ENCODE data around the gene TEAD1.
"Not testable (repeated sequence)": the region's sequence is repeated elsewhere in the genome, so short reads cannot be mapped to it uniquely, and the experiment has no call there.

Gene TEAD1

DNA sequence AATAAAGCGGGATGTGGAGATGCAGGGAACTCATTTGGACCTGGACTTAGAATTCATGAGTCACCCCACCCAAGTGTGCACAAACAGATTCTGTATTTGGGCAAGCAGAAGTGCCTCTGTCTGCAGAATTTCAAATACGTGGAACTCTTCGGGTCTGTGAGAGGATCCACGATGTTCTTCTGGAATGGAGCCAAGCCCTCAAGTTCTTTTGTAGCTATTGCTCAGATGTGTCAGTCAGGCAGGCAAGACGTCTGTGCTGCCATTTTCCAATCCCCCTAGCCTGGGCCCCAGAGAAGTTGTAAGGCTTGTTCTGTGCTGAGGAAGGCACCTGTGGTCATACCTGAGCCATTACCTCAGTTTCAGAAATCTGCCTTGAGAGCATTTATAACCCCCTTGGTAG is 202.1 kb downstream of the TEAD1 start:
- DNase-seq, result no peak

- no peak for DNase-seq
Observed at GRCh38 chr11:12876988-12877387, 202.8 kb downstream of the TEAD1 start.

DNA sequence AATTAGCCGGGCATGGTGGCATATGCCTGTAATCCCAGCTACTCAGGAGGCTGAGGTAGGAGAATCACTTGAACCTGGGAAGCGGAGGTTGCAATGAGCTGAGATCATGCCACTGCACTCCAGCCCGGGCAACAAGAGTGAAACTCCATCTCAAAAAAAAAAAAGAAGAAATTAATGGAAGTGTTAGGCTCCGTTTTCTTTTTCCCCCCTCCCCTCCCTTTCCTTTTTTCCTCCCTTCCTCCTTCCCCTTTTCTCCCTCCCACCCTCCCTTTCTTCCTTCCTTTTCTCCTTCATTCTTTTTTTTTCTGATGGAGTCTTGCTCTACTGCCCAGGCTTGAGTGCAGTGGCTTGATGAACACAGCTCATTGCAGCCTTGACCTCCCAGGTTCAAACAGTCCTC is 203.3 kb downstream of the TEAD1 start:
- not testable (repeated sequence) for DNase-seq

GRCh38 chr11:12880327-12880726 is 206.1 kb downstream of the TEAD1 start:
- no peak for DNase-seq

- DNase-seq, result no peak
Observed at GRCh38 chr11:12882670-12883069, 208.4 kb downstream of the TEAD1 start.

DNA sequence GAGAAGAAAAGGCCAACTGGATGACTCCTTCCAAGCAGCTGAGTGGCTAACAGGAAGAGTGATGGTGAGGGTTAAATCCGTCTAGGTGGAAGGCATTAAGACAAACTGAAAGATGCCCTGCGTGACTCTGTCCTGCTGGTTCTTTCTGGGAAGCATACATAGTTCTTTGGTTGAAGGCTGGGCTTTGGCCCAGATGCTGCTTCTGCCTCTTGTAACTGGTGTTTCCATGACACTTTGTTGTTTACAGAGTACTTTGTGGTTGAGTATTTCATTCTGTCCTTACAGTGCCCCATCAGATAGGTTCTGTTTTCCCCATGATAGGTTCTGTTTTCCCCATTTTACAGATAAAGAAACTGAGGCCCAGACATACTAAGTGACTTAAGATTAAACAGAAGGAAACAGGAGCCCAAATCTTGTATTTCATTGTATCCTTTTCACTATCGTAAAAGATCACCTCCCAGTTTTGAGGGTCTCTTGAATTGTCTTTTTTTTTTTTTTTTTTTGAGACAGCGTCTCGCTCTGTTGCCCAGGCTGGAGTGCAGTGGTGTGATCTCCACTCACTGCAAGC is 210.6 kb downstream of the TEAD1 start:
- DNase-seq, result no peak

GRCh38 chr11:12885717-12886239 is 211.6 kb downstream of the TEAD1 start:
- no peak for DNase-seq

GRCh38 chr11:12886508-12886907 is 212.3 kb downstream of the TEAD1 start:
- no peak for DNase-seq

- peak; percentile 66 to 72 for DNase-seq
Observed at GRCh38 chr11:12888525-12889158, 214.4 kb downstream of the TEAD1 start.

GRCh38 chr11:12889243-12889642 is 215.0 kb downstream of the TEAD1 start:
- no peak for DNase-seq

DNA sequence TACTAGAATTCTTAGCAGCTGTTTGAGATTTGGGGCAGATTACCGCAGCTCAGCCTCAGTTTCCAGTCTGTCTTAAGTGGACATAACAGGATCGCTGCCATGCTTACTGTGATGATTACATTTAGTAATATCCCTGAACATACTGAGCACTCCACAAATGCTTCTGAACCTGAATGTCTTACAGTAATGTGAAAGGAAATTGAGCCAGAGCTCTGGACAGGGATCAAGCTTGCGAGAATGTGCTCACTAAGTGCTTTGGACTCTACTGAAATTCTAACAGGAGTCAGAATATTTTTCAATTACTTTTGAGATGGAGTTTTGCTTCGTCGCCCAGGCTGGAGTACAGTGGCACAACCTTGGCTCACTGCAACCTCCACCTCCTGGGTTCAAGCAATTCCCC is 216.3 kb downstream of the TEAD1 start:
- no peak for DNase-seq

- DNase-seq, result peak; percentile 9 to 47
Observed at GRCh38 chr11:12893787-12894672, 219.8 kb downstream of the TEAD1 start.

GRCh38 chr11:12897390-12897789 is 223.2 kb downstream of the TEAD1 start:
- DNase-seq, result no peak

- DNase-seq, result no peak
Observed at GRCh38 chr11:12897867-12898266, 223.6 kb downstream of the TEAD1 start.

DNA sequence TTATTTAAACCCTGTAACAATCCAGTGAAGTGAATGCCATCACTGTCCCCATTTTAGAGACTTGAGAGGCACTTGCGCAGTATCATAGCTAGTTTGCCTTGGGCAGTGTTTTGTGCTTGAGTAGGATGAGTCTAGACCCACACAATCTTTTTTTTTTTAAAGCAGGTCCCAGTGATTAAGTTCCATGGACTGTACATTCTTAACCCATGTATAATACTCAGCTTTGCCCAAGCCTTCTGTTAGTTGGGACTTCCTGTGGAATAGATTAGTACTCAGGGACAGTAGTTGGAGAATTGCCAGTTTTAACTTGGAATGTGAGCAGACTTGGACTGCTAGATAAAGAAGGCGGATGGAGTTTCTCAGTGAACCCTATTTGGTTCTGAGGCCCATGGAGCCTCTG is 226.3 kb downstream of the TEAD1 start:
- no peak for DNase-seq

DNA sequence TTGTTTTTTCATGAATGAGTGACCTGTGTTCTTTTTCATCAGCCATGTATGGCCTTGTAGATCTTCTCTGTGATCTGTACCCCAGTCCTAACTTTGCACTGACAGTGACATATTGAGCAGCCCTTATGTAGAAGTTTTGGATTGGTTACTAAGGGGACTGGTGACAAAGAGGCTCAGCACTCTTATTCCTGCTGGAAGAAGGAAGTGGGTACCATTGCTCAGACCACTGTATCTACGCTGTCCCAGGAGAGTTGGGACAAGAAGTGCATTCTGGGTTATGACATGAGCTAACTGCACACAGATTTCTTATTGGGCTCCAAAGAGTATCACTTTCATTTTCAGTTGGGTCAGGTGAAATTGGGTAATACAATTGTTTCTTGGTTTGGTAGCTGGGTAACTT is 227.1 kb downstream of the TEAD1 start:
- DNase-seq, result no peak

DNA sequence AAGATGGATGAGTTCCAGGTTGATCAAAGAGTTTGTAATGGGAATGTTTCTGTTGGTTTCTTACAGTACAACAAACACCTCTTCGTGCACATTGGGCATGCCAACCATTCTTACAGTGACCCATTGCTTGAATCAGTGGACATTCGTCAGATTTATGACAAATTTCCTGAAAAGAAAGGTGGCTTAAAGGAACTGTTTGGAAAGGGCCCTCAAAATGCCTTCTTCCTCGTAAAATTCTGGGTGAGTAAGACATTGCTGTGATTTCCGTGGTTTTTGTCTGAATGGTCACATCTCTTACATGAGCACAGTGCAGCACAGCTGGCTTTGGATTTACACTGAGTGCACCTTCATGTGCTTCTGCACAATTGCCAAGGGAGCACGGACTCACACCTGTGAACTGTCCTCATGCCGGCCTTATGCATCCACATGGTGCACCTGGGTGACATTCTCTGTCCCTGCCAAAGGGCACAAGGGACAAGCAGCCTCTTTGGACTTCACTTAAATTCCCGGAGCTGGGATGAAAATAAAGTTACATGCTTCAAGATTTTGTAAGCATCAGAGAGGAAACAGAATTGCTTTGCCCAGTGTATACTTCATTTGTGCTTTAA is 227.8 kb downstream of the TEAD1 start:
- no peak for DNase-seq

- no peak for DNase-seq
Observed at GRCh38 chr11:12902791-12903486, 228.7 kb downstream of the TEAD1 start.

DNA sequence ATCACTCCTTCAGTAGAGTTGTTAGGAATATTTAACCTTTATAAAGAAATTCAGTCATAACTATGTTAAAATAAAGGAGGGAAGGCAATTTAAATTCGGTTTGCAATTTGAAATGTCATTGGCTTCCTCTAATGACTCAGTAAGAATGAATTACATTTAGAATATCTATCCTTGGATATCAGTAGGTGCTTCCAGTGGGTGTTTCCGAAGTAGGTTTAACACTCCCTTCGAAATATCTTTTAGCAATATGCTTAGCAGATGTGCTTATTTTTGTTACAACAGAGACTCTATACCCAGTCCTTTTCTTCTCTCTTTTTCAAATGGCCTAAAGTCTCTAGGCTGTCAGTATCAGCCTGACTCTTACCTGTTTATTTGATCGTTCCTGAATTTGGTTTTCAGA is 231.2 kb downstream of the TEAD1 start:
- no peak for DNase-seq

GRCh38 chr11:12906501-12906900 is 232.3 kb downstream of the TEAD1 start:
- DNase-seq, result no peak

GRCh38 chr11:12909879-12910278 is 235.7 kb downstream of the TEAD1 start:
- DNase-seq, result no peak

DNA sequence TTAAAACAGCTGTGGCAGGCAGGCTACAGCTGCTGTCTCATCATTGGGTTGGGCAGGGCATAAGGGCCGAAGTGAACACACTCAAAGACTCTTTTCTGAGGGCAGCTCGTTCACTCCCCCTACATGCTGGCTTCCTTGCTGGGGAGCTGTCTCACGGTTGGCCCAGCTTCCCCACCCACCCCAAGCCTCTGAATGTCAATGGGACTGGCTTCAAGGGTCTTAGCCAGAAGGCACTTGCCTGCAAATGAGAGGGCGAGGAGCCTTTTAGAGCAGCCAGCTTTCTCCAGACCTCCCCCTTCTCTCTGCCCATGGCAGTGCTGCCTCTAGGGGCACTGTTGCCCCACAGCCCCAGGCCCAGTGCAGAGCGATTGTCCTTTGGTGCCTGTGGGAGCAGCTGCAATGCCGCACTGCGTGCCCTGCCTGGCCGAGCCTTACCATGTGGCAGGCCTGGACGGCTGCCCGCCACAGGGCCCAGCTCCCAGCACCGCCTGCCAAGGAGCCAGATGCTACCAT is 240.2 kb downstream of the TEAD1 start:
- peak; percentile 13 to 19 for DNase-seq

DNA sequence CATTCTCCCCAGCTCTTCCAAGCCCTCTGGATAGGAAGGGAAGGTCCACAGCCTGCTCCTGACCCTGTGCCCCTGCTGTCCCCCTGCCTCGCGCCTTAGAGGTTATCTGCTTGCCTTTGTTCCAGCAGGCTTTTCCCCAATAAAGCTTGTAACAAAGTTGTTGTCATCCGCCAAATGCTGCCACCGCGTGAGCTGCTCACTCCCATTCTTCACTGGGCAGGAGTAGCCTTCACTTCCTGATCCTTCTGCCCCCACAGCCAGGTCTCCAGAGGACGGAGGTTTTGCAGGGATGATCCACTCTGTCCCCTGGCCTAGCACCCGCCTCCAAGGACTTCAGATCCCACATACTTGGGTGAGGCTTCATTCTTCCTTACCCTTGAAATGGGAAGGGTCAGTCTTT is 240.9 kb downstream of the TEAD1 start:
- no peak for DNase-seq

Measured in NCI-H187 (cell line).